Myocyte (in vitro differentiated cells): ENCODE results near the gene SMIM3. TPM values are rescaled to one million over a fixed set of nuclear protein-coding genes. Genes with fewer than 3 reads are reported as not detected.
"Not testable (repeated sequence)": the region's sequence is repeated elsewhere in the genome, so short reads cannot be mapped to it uniquely, and the experiment has no call there.

Experiments
- DNase-seq: peaks from one replicate; pipeline ENCODE4 v3.0.0-alpha.2; 2012; ENCODE audit warnings: low read depth
- polyA plus RNA-seq: library from polyadenylated mRNA; unstranded; fragments of >200 nt; gene quantifications from one replicate; pipeline ENCODE4 v1.2.1, GENCODE V29; 2012; ENCODE audit warnings: missing spikeins
- total RNA-seq: library from RNA; depleted of rRNA; stranded (reverse); fragments of >200 nt; gene quantifications from 2 replicates; pipeline ENCODE4 v1.2.3, GENCODE V29; 2014

SMIM3 gene, protein sequence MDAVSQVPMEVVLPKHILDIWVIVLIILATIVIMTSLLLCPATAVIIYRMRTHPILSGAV
- total RNA-seq, result 67.1 and 74.6 TPM in 2 replicates
- 78.9 TPM for polyA plus RNA-seq

DNA sequence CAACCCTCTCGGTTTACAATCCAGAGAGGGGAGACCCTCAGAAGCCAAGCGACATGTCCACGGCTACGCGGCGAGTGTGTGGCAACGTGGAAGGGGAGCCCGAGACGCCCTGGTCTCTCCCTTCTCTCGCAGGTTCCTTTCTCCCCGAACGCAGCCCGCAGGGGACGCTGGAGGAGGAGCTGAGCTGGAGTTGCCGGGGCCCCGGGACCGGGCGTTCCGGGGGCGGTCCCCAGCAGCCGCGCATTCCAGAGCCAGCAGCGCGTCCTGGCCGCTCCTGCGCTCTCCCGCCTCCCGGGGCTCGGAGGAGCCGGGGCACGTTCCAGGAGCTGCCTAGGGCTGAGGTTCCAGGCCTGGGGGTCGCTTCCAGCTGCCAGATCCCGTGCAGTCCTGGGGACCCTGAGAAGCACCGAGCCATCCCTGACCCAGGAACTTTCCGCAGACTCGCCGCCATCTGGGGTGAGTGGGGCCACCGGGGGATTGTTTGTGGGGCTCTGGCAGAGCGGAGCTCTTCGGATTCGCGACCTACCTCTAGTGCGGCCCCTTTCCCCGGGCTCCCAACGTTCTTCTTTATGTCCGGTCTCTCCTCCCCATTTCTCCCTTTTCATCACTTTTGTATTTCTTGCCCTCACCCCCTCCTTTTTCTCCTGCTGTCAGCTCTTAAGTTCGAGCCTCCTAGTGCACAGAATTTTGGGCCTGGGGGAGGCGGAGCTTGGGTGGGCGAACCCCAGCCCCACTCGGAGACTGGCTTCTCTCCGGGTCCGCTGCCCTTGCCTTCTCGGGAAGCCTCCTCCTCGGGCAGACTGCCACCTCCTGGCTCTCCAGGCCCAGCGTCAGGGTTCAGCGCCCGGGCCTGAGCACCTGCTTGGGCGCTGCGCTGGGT, at the start of gene SMIM3:
SMIM3 (plus strand) TSS at position 241 of the 880 bp plus-strand sequence. CDS start 16,684 bp downstream, outside the sequence.
- DNase-seq, result peak; percentile 89

DNA sequence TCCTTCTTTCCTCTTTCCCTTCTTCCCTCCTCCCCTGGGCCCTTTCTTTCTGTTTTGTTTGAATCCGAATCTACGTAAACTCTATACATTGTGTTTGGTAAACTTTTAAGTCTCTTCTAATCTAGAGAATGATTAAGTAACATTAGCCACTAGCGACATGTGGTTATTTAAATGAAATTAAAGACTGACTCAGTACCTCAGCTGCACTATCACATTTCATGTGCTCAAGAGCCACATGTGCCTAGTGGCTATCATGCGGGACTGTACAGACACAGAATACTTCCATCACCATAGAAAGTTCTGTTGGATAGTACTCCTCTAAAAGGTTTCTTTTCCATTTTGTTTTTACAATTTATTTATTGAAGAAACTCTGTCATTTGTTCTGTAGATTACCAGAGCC, 48.7 kb upstream of the SMIM3 start:
- DNase-seq, result peak; percentile 55

- DNase-seq, result no peak
Measured at GRCh38 chr5:150731669-150732242, 46.8 kb upstream of the SMIM3 start.

DNA sequence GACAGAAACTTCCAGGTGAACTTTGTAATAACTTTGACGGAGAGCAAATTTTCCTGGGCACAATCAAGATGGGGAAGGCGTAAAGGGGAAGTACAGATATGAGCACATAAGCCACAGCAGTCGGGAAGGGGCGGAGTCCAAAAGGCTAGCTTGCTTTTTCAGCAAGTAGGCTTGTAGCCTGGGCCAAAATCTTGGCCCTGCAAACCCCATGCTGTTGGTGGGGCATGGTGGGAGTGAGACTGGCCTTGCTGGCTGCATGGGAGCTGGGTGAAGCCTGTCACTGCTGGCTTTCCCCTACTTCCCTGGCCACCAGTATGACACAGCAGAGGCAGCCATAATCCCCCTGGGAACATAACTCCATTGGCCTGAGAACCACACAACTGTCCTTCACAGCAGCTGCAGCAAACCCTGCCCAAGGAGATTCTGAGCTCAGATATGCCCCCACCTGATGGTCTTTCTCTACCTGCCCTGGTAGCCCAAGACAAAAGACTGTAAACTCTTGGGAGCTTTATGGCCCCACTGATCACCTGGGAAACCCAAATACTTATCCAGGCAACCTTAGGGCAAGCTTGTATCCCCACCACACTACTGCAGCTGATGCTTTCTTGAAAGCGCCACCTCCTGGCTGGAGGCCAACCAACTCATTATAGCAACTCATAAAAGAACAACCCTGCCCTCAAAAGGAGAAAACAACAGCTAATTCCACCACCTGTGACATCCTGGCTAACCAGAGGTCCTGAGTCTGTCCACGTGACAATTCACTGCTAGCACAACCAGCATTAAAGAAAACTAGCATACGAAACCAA, 43.8 kb upstream of the SMIM3 start:
- DNase-seq, result peak; percentile 77

DNA sequence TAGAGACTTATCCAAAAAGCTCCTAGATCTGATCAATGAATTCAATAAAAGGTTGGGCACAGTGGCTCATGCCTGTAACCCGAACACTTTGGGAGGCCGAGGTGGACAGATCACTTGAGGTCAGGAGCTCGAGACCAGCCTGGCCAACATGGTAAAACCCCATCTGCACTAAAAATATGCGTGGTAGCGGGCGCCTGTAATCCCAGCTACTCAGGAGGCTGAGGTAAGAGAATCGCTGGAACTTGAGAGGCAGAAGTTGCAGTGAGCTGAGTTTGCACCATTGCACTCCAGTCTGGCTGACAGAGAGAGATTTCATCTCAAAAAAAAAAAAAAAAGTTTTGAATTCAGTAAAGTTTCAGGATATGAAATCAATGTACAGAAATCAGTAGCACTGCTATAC, 39.7 kb upstream of the SMIM3 start:
- DNase-seq, result peak; percentile 41

DNA sequence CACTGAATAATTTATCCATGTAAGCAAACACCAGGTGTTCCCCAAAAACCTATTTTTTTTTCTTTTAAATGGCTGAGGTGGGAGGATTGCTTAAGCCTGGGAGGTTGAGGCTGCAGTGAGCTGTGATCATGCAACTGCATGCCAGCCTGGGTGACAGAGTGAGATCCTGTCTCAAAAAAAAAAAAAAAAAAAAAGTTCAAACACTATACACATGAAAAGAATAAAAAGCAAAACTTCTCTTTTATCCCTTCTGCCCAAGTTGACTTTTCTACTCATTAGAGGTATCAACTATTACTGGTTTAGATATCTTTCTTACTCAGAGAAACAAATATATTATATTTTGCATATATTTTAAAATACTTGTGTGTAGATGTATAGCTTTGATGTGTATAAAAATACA, 37.6 kb upstream of the SMIM3 start:
- DNase-seq, result no peak

GRCh38 chr5:150742455-150743141, 36.0 kb upstream of the SMIM3 start:
- not testable (repeated sequence) for DNase-seq

- not testable (repeated sequence) for DNase-seq
Measured at GRCh38 chr5:150743142-150743488, 35.4 kb upstream of the SMIM3 start.

DNA sequence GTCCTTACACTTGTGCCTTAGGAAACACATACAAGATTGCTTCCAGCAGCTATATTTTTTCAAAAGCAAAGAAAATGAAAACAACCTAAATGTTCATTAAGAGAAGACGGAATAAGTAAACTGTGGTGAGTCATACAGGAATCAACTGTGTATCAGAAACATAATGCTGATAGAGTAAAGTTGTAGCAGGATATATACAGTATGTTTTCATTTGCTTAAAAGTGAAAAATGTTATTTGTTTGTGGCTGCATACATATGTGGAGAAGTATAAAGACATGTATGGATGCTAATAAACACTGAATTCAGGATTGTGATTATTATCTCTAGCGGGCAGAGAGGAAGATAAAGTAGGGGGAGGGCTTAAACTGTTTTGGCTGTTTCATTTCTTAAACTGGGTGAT, 28.1 kb upstream of the SMIM3 start:
- no peak for DNase-seq

GRCh38 chr5:150751096-150751891, 27.3 kb upstream of the SMIM3 start:
- DNase-seq, result no peak

GRCh38 chr5:150753463-150753862, 25.1 kb upstream of the SMIM3 start:
- no peak for DNase-seq

GRCh38 chr5:150753863-150754262, 24.7 kb upstream of the SMIM3 start:
- DNase-seq, result no peak

DNA sequence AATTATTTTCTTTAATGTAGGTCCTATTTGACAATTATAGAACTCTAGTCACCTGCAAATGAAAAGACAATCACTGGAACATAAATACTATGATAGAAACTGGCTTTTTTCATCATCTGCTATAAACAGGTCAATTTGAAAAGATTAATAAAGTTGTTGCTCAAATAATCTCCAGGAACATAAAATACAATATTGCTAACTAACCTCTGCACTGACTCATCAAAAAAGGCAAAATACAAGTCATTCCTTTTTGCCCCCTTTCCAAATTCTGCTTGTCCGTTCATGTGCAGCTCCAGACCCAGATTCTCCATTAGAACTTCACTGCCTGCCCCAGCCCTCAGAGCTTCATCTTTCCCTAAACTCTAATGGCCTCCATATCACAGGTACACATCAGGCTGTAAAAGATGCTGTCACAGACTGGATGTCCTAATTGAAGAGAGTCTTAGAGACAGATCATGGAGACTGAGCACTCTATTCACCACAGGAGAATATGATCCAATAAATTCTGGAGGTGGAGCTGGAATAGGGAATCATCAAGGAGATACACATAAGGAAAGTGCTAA, 21.4 kb upstream of the SMIM3 start:
- DNase-seq, result no peak

GRCh38 chr5:150758203-150758530, 20.4 kb upstream of the SMIM3 start:
- DNase-seq, result no peak

DNA sequence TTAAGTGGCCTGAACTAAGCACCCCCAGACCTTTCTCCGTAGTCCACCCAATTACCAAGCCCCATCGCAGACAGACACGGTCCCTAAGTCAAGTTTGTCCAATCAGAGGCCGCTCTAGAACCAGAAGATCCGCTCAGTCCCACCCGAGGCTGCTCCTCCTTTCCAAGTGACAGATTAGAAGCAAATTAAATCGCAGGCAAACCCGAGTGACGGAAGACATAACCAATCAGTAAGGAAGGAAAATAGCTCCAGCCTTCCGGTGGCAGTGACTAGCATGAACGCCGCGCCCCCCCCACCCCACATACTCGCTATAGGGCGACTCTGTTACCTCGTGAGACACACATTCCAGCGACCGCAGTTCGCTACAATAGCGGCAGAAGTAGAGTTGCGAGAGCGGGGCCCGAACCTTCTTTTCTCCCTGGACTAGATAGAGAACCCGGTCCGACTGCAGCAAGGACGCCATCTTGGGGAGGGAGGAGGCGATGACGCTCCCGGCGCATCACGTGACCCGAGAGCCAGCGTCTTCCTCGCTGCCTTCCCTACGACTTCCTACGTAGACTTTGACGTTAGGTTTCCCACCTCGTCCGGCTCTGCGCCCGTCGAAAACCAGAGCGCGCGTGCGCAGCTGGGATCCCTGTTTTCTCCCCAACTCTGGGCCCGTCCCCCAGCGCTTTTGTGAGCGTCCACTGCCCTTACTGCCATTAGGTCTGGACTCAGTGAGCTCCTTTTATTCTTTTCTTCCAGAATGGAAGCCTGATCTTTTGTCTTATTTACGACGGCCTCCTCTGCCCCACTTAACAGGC, 19.8 kb upstream of the SMIM3 start, which contains the start of gene DCTN4:
DCTN4 (minus strand) TSS at position 487 of the 803 bp plus-strand sequence; CDS start at position 463, 24 bp downstream.
- DNase-seq, result peak; percentile 100

- DNase-seq, result no peak
Measured at GRCh38 chr5:150759334-150759583, 19.3 kb upstream of the SMIM3 start.

DNA sequence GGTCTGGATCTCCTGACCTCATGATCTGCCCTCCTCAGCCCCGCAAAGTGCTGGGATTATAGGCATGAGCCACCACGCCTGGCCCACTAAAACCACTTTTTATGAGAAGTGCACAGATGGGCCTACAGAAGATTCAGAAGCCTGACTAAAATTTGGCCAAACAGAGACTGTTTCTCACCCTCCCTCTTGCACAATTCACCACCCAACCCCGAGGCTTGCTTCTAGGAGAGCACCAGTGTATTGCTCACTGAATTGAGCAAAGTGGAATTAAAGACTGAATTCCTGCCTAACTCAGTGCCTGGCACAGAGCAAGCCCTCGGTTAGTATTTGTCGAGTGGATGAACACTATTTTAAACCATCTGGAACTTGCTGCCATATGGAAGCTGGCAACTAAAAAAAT, 16.3 kb upstream of the SMIM3 start:
- DNase-seq, result no peak

DNA sequence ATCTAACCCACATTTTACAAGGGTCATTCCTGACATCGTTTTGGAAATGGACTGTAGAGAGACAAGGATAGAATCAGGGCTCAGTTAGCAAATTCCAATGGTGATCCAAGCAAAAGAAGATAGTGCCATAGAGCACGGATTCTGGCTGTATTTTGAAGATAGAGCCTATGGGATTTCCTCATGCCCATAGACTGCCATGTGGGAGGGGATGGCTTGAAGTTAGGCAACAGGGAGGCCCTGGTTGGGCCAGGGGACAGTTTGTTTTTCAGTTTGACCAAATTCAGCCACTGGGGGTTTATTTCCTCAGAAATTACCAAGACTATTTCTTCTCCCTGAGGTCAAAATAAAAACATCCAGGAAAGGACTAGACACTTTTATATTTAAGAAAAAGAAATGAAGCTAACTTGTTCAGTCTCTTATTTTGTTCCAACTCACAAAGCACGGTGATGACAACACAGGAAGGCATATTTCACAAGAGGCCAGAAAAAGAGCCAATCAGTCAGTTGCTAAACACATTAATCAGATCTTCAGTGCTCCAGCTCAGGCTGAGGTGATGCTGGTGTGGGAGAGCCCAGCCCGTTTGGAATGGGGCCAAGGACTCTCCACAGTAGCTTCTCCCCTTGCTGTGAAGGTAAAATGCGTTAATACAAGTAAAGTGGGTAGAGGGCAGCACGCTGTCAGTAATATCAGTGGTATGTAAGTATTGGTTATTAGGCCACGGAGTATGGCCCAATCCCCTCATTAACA, 15.4 kb upstream of the SMIM3 start:
- peak; percentile 59 for DNase-seq

GRCh38 chr5:150764530-150764929, 14.0 kb upstream of the SMIM3 start:
- no peak for DNase-seq
